HG02885 (cell line): Measurements from ENCODE around the gene FEN1.

ENCODE experiments used
- ATAC-seq: cut with Tn5 transposase; IDR thresholded peaks from one replicate; pipeline ENCODE4 v1.9.1; 2021; ENCODE audit warnings: mild to moderate bottlenecking; ENCODE audit not compliant: unreplicated experiment, poor library complexity

The FEN1 gene

DNA sequence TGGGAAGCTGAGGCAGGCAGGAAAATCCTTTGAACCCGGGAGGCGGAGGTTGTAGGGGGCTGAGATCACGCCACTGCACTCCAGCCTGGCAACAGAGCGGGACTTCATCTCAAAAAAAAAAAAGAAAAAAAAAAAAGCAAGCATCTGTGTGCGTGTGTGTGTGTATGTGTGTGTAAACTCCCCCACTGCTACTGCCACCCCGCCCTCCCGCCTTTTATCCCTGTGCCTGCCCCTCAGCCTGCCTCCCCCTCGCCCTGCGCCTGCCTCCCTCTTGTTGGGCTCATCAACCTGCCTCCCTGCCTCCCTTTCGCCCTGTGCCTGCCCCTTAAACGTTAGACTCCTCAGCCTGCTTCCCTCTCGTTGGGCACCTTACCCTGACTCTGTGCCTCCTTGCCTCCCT, 18.3 kb upstream of the FEN1 start:
- ATAC-seq: no peak

GRCh38 chr11:61775106-61775505, 17.6 kb upstream of the FEN1 start:
- no peak for ATAC-seq

- no peak for ATAC-seq
These were observed 16.8 kb upstream of the FEN1 start for GRCh38 chr11:61775606-61776554.

DNA sequence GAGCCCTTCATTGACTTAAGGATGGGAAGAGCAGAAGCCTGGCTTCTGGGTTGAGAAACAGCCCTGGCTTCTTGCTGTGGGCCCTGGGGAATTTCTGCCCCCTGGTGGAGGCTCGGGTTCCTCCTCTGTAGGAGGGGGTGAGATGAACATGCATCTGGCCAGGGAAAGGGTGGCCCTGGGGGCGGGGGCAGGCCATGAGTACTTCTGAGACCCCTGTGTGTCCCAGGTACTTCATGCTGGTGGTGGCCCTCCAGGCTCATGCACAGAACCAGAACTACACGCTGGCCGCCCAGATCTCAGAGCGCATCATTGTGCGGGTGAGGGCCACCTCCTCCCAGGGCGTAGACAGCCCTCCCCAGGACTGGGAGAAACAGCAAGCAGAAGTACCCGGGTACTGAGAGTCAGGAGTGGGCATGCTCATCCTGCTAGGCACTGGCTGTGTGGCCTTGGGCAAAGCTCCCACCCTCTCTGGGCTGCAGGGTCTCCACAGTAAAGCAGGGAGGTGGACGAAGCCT, 16.1 kb upstream of the FEN1 start:
- peak; percentile 54 for ATAC-seq

DNA sequence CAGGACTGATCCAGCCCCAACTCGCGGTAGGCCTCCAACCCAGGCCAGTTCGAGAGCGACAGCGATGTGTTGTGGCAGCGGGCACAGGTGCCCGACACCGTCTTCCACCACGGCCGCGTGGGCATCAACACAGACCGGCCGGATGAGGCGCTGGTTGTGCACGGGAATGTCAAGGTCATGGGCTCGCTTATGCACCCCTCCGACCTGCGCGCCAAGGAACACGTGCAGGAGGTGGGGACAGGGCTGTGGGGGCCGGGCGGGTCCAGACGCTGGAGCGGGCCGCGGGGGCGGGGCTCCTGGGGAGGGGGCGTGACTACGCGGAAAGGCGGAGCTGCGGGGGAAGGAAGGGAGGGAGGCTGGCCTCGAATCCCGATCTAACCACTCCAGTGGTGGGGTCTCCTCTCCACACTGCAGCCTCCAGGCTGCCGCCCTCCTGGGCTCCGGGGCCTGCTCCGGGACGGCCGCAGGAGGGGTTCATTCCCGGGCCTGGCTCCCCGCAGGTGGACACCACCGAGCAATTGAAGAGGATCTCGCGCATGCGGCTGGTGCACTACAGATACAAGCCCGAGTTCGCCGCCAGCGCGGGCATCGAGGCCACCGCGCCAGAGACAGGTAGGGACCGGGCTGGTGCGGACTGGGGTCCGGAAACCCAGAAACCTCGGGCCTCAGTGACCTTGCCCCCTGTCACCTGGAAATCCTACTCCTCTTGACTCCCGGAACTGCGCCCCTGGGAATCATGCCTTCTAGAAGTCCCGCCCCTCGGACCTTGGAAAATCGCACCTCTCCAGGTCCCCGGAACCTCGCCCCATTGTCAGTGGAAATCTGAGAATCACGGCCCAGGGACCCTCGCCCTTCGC, 15.2 kb upstream of the FEN1 start:
- no peak for ATAC-seq

GRCh38 chr11:61778357-61778886, 14.3 kb upstream of the FEN1 start:
- ATAC-seq: no peak

DNA sequence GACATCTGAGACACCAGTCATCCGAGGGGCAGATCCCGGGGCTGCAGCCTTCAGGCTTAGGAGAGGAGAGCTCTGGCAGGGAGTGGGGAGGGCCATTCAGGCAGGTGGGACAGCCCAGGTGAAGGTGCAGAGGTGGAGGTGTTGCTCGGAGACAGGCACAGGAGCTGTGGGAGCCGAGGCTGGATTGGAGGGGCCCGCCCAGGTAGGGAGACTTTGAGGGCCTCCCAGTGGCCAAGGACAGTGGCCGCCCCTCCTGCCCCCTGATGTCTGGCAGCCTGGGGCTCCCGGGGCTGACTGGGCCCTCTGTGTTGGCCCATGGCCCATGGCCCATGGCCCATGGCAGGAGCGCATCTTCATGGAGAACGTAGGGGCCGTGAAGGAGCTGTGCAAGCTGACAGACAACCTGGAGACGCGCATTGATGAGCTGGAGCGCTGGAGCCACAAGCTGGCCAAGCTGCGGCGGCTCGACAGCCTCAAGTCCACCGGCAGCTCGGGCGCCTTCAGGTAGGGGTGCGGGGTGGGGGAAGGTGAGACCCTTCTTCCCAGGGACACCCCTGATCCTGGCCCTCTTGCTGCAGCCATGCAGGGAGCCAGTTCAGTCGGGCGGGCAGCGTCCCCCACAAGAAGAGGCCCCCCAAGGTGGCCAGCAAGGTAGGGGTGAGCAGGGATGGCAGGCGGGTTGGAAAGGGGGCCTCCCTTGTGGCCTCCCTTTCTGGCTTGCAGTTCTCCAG, 13.6 kb upstream of the FEN1 start:
- no peak for ATAC-seq

DNA sequence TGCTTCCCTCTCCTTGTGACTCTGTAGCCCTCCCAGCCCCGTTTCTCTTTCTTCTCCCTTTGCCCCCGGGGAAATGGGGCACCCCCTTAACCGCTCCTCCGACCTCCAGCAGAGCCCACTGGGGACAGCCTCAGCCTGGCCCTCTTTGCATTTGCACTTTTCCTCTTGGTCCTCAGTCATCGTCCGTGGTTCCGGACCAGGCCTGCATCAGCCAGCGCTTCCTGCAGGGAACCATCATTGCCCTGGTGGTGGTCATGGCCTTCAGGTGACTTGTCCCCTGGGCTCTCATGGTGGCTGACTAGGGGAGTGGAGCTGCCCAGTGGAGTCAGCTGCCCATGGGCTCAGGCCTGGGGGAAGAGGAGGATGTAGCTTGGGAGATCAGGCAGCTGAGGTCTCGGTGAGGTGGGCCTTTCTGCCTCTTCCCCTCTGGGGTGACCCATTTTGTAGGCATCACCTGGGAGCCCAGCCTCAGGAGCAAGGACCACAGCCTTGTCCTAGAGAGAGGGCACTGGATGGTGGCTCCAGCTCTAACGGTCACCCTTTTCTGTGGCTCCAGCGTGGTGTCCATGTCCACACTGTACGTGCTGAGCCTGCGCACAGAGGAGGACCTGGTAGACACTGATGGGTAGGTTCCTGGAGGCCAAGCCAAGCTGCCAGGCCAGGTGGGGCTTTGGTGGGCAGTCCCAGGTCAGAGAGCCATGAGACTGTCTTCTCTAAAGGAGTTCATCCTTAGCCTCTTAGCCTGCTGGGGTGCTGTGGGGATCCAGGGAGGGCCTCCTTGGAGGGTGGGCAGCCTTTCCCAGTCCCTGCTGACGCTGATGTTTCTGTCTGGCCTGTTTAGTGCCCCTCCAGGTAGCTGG, 12.8 kb upstream of the FEN1 start:
- ATAC-seq: no peak

GRCh38 chr11:61780581-61781162, 12.0 kb upstream of the FEN1 start:
- ATAC-seq: no peak

DNA sequence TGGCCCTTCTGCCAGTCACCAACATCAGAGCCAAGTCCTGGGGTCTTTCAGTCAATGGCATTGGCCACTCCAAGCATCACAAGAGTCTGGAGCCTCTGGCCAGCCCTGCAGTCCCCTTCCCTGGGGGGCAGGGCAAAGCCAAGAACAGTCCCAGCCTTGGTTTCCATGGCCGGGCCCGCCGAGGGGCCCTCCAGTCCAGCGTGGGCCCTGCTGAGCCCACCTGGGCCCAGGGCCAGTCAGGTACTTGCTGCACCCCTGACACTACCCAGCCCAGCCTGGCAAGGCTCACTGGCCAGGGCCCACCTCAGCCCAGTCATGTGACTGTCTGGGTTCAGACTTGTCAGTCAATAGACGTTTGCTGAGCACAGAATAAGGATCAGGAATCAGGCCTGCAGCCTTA, 11.1 kb upstream of the FEN1 start:
- ATAC-seq: no peak

- no peak for ATAC-seq
These were observed 10.4 kb upstream of the FEN1 start for GRCh38 chr11:61782299-61782698.

DNA sequence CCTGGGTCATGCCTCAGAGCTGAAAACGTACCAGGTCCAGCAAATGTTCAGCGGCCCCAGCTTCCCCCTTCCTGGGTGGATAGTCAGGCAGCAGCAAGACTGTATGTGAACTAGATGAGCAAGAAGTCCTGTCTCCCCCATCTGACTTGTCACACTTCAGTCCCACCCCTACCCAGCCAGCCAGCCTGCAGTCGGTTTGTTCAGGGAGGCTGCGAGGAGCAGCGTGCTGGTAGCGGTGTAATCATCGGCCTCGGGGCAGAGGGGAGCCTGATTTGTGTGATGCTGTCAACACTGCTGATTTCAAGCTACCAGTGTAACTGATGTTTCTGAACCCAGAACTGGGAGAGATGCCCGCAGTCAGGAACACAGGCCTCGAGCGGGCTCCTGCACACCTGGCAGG, 9.9 kb upstream of the FEN1 start:
- ATAC-seq: no peak

- no peak for ATAC-seq
These were observed 8.8 kb upstream of the FEN1 start for GRCh38 chr11:61783717-61784505.

DNA sequence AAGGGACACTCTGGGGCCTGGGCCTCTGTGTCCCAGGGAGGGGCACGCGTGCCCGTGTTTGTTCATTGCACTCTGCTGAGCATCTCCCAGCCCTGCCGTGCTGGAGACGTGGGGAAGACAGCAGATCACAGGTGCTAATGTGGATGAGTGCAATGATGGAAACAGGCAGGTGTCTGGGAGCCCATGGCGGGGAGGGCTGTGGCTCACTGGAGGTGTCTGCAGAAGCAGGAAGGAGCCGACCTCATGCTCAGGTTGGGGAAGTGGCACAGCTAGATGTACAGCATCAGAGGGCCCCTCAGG, 8.3 kb upstream of the FEN1 start:
- ATAC-seq: no peak

DNA sequence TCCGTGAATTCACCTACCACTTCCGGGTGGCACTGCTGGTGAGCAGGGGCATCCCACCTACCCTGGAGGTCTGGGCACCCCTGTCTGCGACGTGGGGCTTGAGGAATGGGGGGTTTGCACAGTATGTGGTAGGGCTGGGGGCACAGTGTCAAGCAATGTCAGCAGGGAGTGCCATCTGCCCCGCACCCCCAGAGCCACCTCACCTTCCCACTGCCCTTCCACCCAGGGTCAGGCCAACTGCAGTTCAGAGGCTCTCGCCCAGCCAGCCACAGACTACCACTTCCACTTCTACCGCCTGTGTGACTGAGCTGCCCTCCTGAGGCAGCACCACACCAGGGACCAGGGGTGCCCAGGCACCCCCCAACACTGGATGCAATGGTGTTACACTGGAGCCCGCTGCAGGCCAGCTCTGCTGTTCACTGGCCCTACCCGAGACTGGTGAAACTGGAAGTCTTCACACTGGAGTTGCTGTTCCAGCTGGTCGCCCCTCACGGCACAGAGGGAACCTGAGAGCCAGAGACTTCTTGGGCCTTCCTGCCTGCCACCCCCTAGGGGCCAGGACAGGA, 6.8 kb upstream of the FEN1 start:
- ATAC-seq: no peak

GRCh38 chr11:61787928-61788491, 4.7 kb upstream of the FEN1 start:
- ATAC-seq: no peak

- peak; percentile 34 for ATAC-seq
These were observed 888 bp upstream of the FEN1 start for GRCh38 chr11:61791737-61792309.
